Esophagus muscularis mucosa (tissue), 4 donors: Measurements from ENCODE around the gene GFRAL.

Source experiments
- EP300 ChIP-seq: sonication (generic); formaldehyde crosslinking; IDR thresholded peaks from one replicate; pipeline ENCODE4 v1.6.1; 2017; ENCODE audit warnings: antibody characterized with exemption
- POLR2AphosphoS5 ChIP-seq, 2 donors: sonication (generic); formaldehyde crosslinking; IDR thresholded peaks; one replicate each; pipeline ENCODE4 v1.6.1; 2017; ENCODE audit warnings: antibody characterized with exemption in 2 of 2
- TF ChIP-seq, protein P1 (sequence below), 3 experiments: fragments of 200-600 bp in 2 of 3; fragments of 450-650 bp in 1 of 3; sonication (generic) in 2 of 3; IDR thresholded peaks; one replicate each; pipeline ENCODE4 v1.5.1; 2017 to 2019; ENCODE audit warnings: antibody characterized with exemption in 3 of 3, mild to moderate bottlenecking in 2 of 3, moderate library complexity in 1 of 3

- TF ChIP-seq, protein P1, sequence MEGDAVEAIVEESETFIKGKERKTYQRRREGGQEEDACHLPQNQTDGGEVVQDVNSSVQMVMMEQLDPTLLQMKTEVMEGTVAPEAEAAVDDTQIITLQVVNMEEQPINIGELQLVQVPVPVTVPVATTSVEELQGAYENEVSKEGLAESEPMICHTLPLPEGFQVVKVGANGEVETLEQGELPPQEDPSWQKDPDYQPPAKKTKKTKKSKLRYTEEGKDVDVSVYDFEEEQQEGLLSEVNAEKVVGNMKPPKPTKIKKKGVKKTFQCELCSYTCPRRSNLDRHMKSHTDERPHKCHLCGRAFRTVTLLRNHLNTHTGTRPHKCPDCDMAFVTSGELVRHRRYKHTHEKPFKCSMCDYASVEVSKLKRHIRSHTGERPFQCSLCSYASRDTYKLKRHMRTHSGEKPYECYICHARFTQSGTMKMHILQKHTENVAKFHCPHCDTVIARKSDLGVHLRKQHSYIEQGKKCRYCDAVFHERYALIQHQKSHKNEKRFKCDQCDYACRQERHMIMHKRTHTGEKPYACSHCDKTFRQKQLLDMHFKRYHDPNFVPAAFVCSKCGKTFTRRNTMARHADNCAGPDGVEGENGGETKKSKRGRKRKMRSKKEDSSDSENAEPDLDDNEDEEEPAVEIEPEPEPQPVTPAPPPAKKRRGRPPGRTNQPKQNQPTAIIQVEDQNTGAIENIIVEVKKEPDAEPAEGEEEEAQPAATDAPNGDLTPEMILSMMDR (IDR thresholded peaks at IDR 0.05), result no peak
- no peak for TF ChIP-seq EP300
- TF ChIP-seq POLR2AphosphoS5 (IDR thresholded peaks at IDR 0.05), result no peak
These were observed 122.0 kb downstream of the GFRAL start for GRCh38 chr6:55449225-55449624.
